SK-N-SH (cell line): Measurements from ENCODE around the gene KLK5. TPM values are rescaled to one million over a fixed set of nuclear protein-coding genes. Genes with fewer than 3 reads are reported as not detected.

ENCODE experiments used
- CTCF ChIA-PET: fragments of 300-600, 350-600 bp; formaldehyde crosslinking; extraction: SDS; loops from one replicate; lab custom pipeline; 2021; lab: Yijun Ruan, JAX
- POLR2A ChIA-PET: fragments of 350-600 bp; sonication (Branson Sonifier 250); formaldehyde crosslinking; extraction: SDS; loops from one replicate; lab custom pipeline; 2020; ENCODE audit warnings: antibody characterized with exemption, inconsistent platforms; lab: Yijun Ruan, JAX
- DNase-seq: peaks from one replicate; pipeline ENCODE4 v3.0.0; 2012
- H2AFZ ChIP-seq: fragments of 200-600 bp; sonication (generic); 2 replicates; pipeline ENCODE4 v1.8.1; 2016; ENCODE audit warnings: antibody characterized with exemption, mild to moderate bottlenecking, low read depth
- H3F3A ChIP-seq: fragments of 200-600 bp; sonication (generic); replicated peaks from 2 replicates; pipeline ENCODE3; 2016; ENCODE audit warnings: antibody characterized with exemption, mild to moderate bottlenecking; ENCODE audit not compliant: insufficient read depth
- H3K27ac ChIP-seq, 2 experiments: fragments of 200-500 bp in 1 of 2; fragments of 200-600 bp in 1 of 2; sonication (Bioruptor generic) in 1 of 2; sonication (generic), shearing (Covaris generic) in 1 of 2; 2 replicates each; pipeline versions ENCODE4 v1.5.1 to v1.6.1; 2014 to 2016; ENCODE audit warnings: low read depth in 2 of 2, inconsistent platforms in 1 of 2, low read length in 1 of 2, mild to moderate bottlenecking in 1 of 2, mixed read lengths in 1 of 2
- H3K27me3 ChIP-seq: fragments of 200-600 bp; sonication (generic), shearing (Covaris generic); 2 replicates; pipeline ENCODE4 v1.6.1; 2016; ENCODE audit warnings: mixed run types; ENCODE audit not compliant: insufficient read depth
- H3K36me3 ChIP-seq, 2 experiments: fragments of 200-500 bp in 1 of 2; fragments of 200-600 bp in 1 of 2; sonication (Bioruptor generic) in 1 of 2; sonication (generic) in 1 of 2; replicated peaks in 1 of 2; 2 replicates each; pipeline versions ENCODE3 to v1.5.1; 2014 to 2016; ENCODE audit warnings: low read length in 1 of 2, mild to moderate bottlenecking in 1 of 2; ENCODE audit not compliant: insufficient read depth in 2 of 2, control insufficient read depth in 1 of 2
- H3K4me1 ChIP-seq, 2 experiments: fragments of 200-500 bp in 1 of 2; fragments of 200-600 bp in 1 of 2; sonication (Bioruptor generic) in 1 of 2; sonication (generic), shearing (Covaris generic) in 1 of 2; 2 replicates each; pipeline versions ENCODE4 v1.5.1 to v1.6.1; 2014 to 2016; ENCODE audit warnings: low read depth in 1 of 2, low read length in 1 of 2, mixed run types in 1 of 2; ENCODE audit not compliant: insufficient read depth in 2 of 2, control insufficient read depth in 1 of 2
- H3K4me2 ChIP-seq: fragments of 200-600 bp; sonication (generic), shearing (Covaris generic); 2 replicates; pipeline ENCODE4 v1.6.1; 2017; ENCODE audit warnings: mixed run types
- H3K4me3 ChIP-seq, 2 experiments: fragments of 200-500 bp in 1 of 2; fragments of 200-600 bp in 1 of 2; sonication (Bioruptor generic) in 1 of 2; sonication (generic), shearing (Covaris generic) in 1 of 2; 2 replicates each; pipeline versions ENCODE4 v1.5.1 to v1.8.1; 2014 to 2016; ENCODE audit warnings: low read depth in 2 of 2, inconsistent platforms in 1 of 2, low read length in 1 of 2, mild to moderate bottlenecking in 1 of 2, mixed read lengths in 1 of 2, moderate library complexity in 1 of 2
- H3K79me2 ChIP-seq: fragments of 200-600 bp; sonication (generic); 2 replicates; pipeline ENCODE4 v1.8.1; 2017; ENCODE audit warnings: mild to moderate bottlenecking; ENCODE audit not compliant: insufficient read depth
- H3K9ac ChIP-seq: fragments of 200-600 bp; sonication (generic); 2 replicates; pipeline ENCODE4 v1.6.1; 2017; ENCODE audit warnings: mixed run types
- H3K9me2 ChIP-seq: fragments of 200-600 bp; sonication (generic); 2 replicates; pipeline ENCODE4 v1.6.1; 2017; ENCODE audit warnings: mixed run types
- H3K9me3 ChIP-seq: fragments of 200-600 bp; sonication (generic); 2 replicates; pipeline ENCODE4 v1.6.1; 2017; ENCODE audit warnings: mixed run types, mild to moderate bottlenecking, moderate library complexity
- H4K20me1 ChIP-seq: fragments of 200-600 bp; sonication (generic); 2 replicates; pipeline ENCODE4 v1.6.1; 2017; ENCODE audit warnings: mild to moderate bottlenecking, mixed run types; ENCODE audit not compliant: insufficient read depth
- EP300 ChIP-seq, 2 experiments: IDR thresholded peaks; 2 replicates each; pipeline versions ENCODE4 v1.4.0 to v1.6.1; 2012; ENCODE audit warnings: borderline replicate concordance in 1 of 2, low read depth in 1 of 2, low read length in 1 of 2
- EZH2phosphoT487 ChIP-seq: fragments of 200-600 bp; sonication (generic); IDR thresholded peaks from 2 replicates; pipeline ENCODE4 v1.6.1; 2017; ENCODE audit warnings: low read depth, mixed run types, mild to moderate bottlenecking, antibody characterized with exemption, moderate library complexity, borderline replicate concordance
- FOSL2 ChIP-seq: IDR thresholded peaks from 2 replicates; pipeline ENCODE4 v1.4.0; 2012; ENCODE audit warnings: low read depth, mild to moderate bottlenecking, moderate library complexity, borderline replicate concordance
- GATA2 ChIP-seq: sonication (generic); formaldehyde crosslinking; IDR thresholded peaks from 2 replicates; pipeline ENCODE4 v1.5.0; 2020; ENCODE audit warnings: mild to moderate bottlenecking, missing genetic modification reagents
- JUND ChIP-seq: IDR thresholded peaks from 2 replicates; pipeline ENCODE4 v1.4.0; 2012
- POLR2AphosphoS5 ChIP-seq: IDR thresholded peaks from 2 replicates; pipeline ENCODE4 v1.6.1; 2012; ENCODE audit warnings: low read depth, low read length
- RAD21 ChIP-seq: IDR thresholded peaks from 2 replicates; pipeline ENCODE4 v1.6.1; 2012; ENCODE audit warnings: mild to moderate bottlenecking, low read length
- RCOR1 ChIP-seq: fragments of 150-350 bp; IDR thresholded peaks from 2 replicates; pipeline ENCODE4 v1.6.1; 2017; ENCODE audit warnings: antibody characterized with exemption, low read length
- RFX5 ChIP-seq: IDR thresholded peaks from 2 replicates; pipeline ENCODE4 v1.6.1; 2012; ENCODE audit warnings: mild to moderate bottlenecking, improper control_type of control experiment, low read length
- RXRA ChIP-seq: IDR thresholded peaks from 2 replicates; pipeline ENCODE4 v1.4.0; 2012; ENCODE audit warnings: low read depth, mild to moderate bottlenecking, borderline replicate concordance
- SIN3A ChIP-seq: IDR thresholded peaks from 2 replicates; pipeline ENCODE4 v1.6.1; 2012; ENCODE audit warnings: low read depth, mild to moderate bottlenecking, low read length, moderate library complexity, borderline replicate concordance
- SMC3 ChIP-seq: IDR thresholded peaks from 2 replicates; pipeline ENCODE4 v1.6.1; 2012; ENCODE audit warnings: low read depth, low read length, improper control_type of control experiment
- WGBS: methylation state at CpG from one replicate; pipeline ENCODE4 v1.1.6; 2017; ENCODE audit warnings: low lambda C conversion rate; 5-methylcytosine and 5-hydroxymethylcytosine counted together
- polyA plus RNA-seq, 3 experiments: library from polyadenylated mRNA; depleted of rRNA; stranded (reverse); fragments of >200 nt; gene quantifications; 2 replicates each; pipeline ENCODE4 v1.2.3, GENCODE V29; 2012
- TF ChIP-seq, protein P1 (sequence below): IDR thresholded peaks from 2 replicates; pipeline ENCODE4; 2012
- TF ChIP-seq, protein P2 (sequence below): fragments of 150-350 bp; IDR thresholded peaks from 2 replicates; pipeline ENCODE4 v1.6.1; 2016; ENCODE audit warnings: mild to moderate bottlenecking, low read depth, low read length
- TF ChIP-seq, protein P3 (sequence below): IDR thresholded peaks from 2 replicates; pipeline ENCODE4 v1.4.0; 2012; ENCODE audit warnings: low read depth
- TF ChIP-seq, protein P4 (sequence below): IDR thresholded peaks from 2 replicates; pipeline ENCODE4 v1.4.0; 2012; ENCODE audit warnings: low read depth, borderline replicate concordance
- TF ChIP-seq, protein P5 (sequence below): IDR thresholded peaks from 2 replicates; pipeline ENCODE4 v1.6.1; 2012; ENCODE audit warnings: mild to moderate bottlenecking, low read depth, low read length, moderate library complexity
- TF ChIP-seq, protein P6 (sequence below): fragments of 200-600 bp; sonication (generic); IDR thresholded peaks from 2 replicates; pipeline ENCODE4 v1.6.1; 2017; ENCODE audit warnings: antibody characterized with exemption, mild to moderate bottlenecking, moderate library complexity

KLK5 gene
- polyA plus RNA-seq, 1 of the 3 experiments (the other 2 are of a cell fraction), result not detected

DNA sequence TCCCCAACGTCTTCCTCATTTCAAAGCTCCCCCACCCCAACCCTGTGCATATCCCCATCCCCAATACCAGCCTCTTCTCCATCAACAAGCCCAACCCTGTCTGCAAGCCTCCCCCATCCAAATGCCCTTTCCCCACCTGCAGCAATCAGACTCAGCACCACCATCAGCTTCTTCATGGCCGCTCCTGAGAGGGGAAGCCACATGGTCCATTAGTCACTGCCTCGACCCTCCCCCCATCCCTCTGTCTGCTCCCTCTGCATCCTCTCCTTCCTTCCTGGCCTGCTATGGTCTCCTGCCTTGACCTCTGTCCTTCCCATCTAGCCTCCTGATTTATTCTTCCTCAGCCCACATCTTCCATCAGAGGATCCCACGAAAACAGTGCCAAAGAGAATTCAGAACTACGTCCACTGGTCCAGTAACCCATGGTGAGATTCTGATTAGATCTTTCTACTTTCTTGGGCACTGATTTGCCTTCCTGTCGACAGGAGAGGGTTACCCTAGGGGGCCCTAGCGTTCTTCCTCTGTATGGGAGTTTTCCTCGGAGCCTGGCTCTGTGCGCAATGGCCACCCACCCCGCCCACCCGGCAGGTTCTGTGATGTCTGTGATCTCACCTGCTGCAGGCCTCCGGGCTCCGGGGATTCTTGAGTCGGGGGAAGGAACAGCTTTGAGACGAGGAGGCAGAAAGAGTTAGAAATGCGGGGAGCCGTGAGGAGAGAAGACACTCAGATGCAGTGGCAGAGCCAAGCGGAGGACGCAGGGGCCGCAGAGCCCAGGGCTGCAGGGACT is 15.3 kb upstream of the KLK5 start:
- no peak overlapping the region for H3K9ac ChIP-seq
- H3K36me3 ChIP-seq, result no peaks in the 10 kb centered on the region
- no peak overlapping the region for H3K4me3 ChIP-seq
- CTCF ChIA-PET, result no interaction called here
- H2AFZ ChIP-seq, result no peak overlapping the region
- WGBS, result 25% methylated on average over 19 of the region's 20 CpGs
- H3K27me3 ChIP-seq, result peaks cover 56% of the 10 kb centered on the region
- TF ChIP-seq JUND (no peak), FOSL2 (no peak), SIN3A (no peak), RXRA (no peak), RCOR1 (no peak), RFX5 (no peak), SMC3 (no peak), RAD21 (no peak), EZH2phosphoT487 (no peak), POLR2AphosphoS5 (no peak), GATA2 (CRISPR knock-in tag) (no peak), EP300 (IDR thresholded peaks at IDR 0.05; ENCODE audit: borderline replicate concordance in 1 of 2, low read depth in 1 of 2, low read length in 1 of 2) (no peak)
- TF ChIP-seq, protein P1, sequence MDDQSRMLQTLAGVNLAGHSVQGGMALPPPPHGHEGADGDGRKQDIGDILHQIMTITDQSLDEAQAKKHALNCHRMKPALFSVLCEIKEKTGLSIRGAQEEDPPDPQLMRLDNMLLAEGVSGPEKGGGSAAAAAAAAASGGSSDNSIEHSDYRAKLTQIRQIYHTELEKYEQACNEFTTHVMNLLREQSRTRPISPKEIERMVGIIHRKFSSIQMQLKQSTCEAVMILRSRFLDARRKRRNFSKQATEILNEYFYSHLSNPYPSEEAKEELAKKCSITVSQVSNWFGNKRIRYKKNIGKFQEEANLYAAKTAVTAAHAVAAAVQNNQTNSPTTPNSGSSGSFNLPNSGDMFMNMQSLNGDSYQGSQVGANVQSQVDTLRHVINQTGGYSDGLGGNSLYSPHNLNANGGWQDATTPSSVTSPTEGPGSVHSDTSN, result no peak
- TF ChIP-seq, protein P2, sequence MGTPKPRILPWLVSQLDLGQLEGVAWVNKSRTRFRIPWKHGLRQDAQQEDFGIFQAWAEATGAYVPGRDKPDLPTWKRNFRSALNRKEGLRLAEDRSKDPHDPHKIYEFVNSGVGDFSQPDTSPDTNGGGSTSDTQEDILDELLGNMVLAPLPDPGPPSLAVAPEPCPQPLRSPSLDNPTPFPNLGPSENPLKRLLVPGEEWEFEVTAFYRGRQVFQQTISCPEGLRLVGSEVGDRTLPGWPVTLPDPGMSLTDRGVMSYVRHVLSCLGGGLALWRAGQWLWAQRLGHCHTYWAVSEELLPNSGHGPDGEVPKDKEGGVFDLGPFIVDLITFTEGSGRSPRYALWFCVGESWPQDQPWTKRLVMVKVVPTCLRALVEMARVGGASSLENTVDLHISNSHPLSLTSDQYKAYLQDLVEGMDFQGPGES, result no peak
- TF ChIP-seq, protein P3, sequence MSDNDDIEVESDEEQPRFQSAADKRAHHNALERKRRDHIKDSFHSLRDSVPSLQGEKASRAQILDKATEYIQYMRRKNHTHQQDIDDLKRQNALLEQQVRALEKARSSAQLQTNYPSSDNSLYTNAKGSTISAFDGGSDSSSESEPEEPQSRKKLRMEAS, result no peak
- TF ChIP-seq, protein P4, sequence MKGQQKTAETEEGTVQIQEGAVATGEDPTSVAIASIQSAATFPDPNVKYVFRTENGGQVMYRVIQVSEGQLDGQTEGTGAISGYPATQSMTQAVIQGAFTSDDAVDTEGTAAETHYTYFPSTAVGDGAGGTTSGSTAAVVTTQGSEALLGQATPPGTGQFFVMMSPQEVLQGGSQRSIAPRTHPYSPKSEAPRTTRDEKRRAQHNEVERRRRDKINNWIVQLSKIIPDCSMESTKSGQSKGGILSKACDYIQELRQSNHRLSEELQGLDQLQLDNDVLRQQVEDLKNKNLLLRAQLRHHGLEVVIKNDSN, result no peak
- TF ChIP-seq, protein P5, sequence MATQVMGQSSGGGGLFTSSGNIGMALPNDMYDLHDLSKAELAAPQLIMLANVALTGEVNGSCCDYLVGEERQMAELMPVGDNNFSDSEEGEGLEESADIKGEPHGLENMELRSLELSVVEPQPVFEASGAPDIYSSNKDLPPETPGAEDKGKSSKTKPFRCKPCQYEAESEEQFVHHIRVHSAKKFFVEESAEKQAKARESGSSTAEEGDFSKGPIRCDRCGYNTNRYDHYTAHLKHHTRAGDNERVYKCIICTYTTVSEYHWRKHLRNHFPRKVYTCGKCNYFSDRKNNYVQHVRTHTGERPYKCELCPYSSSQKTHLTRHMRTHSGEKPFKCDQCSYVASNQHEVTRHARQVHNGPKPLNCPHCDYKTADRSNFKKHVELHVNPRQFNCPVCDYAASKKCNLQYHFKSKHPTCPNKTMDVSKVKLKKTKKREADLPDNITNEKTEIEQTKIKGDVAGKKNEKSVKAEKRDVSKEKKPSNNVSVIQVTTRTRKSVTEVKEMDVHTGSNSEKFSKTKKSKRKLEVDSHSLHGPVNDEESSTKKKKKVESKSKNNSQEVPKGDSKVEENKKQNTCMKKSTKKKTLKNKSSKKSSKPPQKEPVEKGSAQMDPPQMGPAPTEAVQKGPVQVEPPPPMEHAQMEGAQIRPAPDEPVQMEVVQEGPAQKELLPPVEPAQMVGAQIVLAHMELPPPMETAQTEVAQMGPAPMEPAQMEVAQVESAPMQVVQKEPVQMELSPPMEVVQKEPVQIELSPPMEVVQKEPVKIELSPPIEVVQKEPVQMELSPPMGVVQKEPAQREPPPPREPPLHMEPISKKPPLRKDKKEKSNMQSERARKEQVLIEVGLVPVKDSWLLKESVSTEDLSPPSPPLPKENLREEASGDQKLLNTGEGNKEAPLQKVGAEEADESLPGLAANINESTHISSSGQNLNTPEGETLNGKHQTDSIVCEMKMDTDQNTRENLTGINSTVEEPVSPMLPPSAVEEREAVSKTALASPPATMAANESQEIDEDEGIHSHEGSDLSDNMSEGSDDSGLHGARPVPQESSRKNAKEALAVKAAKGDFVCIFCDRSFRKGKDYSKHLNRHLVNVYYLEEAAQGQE, result no peak
- TF ChIP-seq, protein P6, sequence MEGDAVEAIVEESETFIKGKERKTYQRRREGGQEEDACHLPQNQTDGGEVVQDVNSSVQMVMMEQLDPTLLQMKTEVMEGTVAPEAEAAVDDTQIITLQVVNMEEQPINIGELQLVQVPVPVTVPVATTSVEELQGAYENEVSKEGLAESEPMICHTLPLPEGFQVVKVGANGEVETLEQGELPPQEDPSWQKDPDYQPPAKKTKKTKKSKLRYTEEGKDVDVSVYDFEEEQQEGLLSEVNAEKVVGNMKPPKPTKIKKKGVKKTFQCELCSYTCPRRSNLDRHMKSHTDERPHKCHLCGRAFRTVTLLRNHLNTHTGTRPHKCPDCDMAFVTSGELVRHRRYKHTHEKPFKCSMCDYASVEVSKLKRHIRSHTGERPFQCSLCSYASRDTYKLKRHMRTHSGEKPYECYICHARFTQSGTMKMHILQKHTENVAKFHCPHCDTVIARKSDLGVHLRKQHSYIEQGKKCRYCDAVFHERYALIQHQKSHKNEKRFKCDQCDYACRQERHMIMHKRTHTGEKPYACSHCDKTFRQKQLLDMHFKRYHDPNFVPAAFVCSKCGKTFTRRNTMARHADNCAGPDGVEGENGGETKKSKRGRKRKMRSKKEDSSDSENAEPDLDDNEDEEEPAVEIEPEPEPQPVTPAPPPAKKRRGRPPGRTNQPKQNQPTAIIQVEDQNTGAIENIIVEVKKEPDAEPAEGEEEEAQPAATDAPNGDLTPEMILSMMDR, result no peak
- H3K79me2 ChIP-seq, result no peaks in the 10 kb centered on the region
- H3K27ac ChIP-seq, result no peak overlapping the region
- POLR2A ChIA-PET, result no interaction called here
- DNase-seq, result no peak
- H3K4me2 ChIP-seq, result no peak overlapping the region
- H3K4me1 ChIP-seq, result no peaks in the 10 kb centered on the region
- no peaks in the 10 kb centered on the region for H3K9me3 ChIP-seq
- H3F3A ChIP-seq, result no peaks in the 10 kb centered on the region
- no peaks in the 10 kb centered on the region for H3K9me2 ChIP-seq
- H4K20me1 ChIP-seq, result no peaks in the 10 kb centered on the region
